Hindlimb muscle (tissue), 1 donor: ENCODE measurements around the gene ZNF592. TPM values are rescaled to one million over a fixed set of nuclear protein-coding genes. Genes with fewer than 3 reads are reported as not detected.

Experiments used
- DNase-seq: peaks from one replicate; pipeline ENCODE4 v3.0.0-alpha.2; 2013
- polyA plus RNA-seq: library from polyadenylated mRNA; unstranded; fragments of 120-200 nt; gene quantifications from one replicate; pipeline ENCODE4 v1.2.1, GENCODE V29; 2013; ENCODE audit not compliant: insufficient read length

Gene ZNF592
- polyA plus RNA-seq, 1 donor: 26.1 TPM

DNA sequence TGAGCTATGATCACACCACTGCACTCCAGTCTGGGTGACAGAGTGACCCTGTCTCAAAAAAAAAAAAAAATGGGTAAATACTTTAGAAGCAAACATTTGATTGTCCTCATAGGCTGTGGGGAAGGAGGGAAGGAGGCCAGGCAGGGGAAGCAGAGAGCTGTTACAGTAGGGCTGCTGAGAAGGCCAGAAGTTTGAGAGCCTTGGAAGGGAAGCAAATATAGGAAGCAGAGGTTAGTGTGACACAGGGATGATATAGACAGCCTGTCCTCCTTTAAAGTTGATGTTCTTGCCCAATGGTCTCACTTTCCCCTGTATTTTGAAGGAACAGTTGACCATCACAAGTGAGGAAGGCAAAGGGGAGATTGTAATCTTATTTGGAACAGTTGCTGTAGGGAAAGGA, 63.4 kb downstream of the ZNF592 start:
- DNase-seq: no peak

GRCh38 chr15:84812842-84813241, 64.5 kb downstream of the ZNF592 start:
- no peak for DNase-seq

- no peak for DNase-seq
Measured at GRCh38 chr15:84813435-84813834, 65.0 kb downstream of the ZNF592 start.

- no peak for DNase-seq
Measured at GRCh38 chr15:84813931-84814330, 65.5 kb downstream of the ZNF592 start.

GRCh38 chr15:84814916-84815315, 66.5 kb downstream of the ZNF592 start:
- no peak for DNase-seq

GRCh38 chr15:84816694-84817465, 68.5 kb downstream of the ZNF592 start, which contains the start of gene ALPK3:
Gene ALPK3, plus strand, starts transcription at chr15:84817356. Its CDS starts 97 bp downstream, at chr15:84817453.
- peak; percentile 68 for DNase-seq

DNA sequence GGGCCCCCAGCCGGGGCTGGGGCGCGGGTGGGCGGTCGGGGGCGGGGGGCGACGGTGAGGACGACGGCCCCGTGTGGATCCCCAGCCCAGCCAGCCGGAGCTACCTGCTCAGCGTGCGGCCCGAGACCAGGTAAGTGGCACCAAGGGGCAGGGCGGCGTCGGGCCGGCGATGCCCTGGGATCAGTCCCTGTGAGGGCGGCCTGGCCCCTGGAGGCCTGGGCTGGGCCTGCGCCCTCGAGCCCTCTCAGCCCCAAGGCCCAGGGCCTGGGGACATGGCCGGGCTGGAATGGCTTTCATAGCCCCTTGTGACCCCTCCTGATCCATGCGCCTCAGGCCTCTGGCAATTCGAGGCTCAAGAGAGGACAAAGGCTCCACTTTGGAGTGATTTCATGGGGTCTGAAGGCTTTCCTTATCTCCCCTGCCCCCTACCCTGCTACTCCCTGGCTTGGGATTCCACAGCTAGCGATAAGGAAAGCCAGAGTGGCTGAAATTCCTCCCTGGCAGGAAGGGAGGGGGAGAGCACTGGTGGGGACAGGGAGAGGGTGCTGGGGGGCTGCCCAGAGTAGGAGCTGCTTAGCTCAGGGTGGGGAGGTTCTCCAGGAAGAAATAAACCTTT, 69.2 kb downstream of the ZNF592 start:
- DNase-seq: no peak

GRCh38 chr15:84818261-84819131, 70.1 kb downstream of the ZNF592 start:
- no peak for DNase-seq

DNA sequence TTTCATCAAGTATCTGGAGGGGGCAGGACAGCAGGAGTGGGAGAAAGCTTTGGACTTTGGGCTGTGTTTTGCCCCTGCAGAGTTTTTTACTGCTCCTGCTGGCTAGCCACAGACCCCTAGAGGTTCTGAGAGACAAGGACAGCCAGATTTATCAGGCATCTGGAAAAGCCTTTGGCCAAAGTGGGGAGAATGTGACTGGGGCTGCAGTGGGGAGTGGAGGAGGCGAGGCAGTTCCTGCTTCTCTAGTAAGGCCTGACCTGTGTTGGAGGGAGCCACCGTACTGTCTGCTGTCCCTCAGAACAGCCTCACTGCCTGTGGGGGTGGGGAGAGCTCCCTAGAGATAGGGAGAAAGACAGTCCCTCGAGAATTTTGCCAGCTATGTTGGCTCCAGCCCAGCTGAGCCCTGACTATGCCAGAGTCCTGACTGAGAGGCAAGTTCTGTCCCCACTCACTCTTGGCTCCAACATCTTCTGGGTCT, 70.9 kb downstream of the ZNF592 start:
- DNase-seq: no peak

DNA sequence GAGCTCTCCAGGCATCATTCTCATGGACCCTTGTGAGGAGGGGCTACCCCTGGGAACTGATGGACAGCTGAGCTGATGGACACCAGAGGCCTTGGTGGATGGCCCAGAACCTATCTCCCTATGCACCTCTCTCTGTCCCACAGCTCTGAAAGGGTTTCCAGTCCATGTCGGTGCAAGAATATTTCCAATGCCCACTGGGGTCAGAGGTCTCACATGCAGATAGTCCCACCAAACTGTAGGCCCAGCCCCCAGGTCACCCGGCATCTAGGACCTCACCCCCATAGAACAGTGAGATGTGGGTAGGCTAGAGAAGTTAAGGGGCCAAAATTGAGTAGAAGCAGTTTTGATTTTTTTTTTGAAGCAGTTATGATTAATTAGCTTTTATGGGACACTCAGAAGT, 71.4 kb downstream of the ZNF592 start:
- DNase-seq: no peak

GRCh38 chr15:84821501-84822021, 73.2 kb downstream of the ZNF592 start:
- DNase-seq: no peak

DNA sequence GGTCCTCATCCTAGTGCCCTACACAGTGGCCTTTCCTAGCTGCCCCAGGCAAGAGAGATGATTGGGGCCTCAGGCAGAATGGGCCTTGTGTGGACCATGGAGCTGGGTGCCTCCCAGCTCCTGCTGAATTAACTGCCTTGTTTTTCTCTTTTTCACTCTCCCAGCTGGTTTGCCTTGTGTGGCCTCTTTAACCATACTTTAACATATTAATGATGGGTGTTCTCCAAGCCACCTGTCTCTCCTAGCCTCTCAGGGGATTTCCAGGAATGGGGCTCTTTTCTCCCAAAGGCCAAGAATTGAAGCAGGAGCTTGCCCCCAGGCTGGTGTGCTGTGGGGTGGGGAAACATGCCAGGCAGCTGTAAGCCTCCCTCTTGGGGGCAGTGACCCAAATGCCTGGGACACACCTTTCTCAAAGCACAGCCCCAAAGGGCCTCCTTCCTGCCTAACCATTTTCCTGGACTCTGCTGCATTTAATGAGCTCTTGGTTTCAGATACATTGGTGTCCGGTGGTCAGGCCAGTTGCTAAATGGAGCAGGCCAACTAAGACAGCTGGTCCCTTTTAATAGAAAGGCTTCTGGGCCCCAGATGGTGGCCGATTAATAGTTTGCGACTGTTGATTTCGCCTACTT, 74.4 kb downstream of the ZNF592 start:
- DNase-seq: peak; percentile 66

DNA sequence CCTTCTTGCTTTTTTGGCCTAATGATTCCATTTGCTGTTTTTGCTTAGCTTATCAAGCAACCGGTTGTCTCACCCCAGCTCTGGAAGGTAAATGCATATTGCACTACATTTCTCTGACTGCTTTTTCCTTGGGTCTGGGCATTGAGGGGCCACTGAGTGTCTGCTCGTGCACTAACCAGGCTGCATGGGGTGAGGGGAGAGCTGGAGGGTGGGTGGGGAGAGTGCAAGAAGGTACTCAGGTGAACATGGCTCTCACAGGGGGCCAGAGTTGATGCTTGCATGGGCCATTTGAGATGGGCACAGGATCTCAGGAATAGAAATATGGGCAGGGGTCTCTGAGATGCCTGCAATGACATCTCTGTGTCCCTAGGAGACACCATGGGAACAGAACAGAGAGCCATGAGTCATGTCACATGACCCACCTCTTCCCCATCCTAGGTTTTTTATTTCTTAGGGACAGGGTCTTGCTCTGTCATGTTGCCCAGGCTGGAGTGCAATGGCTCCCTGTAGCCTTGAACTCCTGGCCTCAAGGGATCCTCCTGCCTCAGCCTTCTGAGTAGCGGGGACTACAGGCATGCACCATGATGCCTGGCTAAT, 75.0 kb downstream of the ZNF592 start:
- DNase-seq: no peak

DNA sequence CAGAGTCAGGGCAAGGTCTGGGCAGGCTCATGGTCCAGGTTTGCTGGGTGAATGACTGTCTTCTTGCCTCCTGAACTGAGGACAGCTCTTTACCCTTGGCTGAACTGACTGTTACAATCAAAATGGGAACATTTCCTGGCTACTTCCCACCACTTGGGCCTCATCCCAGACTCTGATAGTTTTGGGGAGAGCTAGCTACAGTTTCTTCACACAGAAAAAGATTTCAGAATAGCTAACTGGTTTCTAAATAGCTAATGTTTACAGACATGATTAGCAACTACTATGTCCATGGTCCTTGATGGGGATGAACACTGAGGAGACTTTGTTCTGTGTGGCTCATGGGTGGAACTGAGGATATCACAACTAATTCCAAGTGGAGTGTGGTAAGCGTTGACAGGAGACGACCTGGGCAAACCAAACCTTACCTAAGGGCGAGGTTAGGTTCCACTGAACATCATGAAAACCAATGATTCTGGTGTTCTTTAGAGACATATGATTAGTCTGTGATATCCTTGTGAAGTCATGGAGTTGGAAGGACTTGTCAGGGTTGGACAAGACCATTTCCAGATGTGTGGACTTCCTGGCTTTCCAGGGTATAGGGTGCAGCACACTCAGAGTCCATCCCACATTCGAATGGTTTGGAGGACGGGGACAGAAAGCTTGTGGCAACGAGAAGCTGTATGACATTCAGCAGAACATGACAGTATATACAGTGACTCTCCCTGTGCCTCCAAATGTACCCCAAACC, 76.0 kb downstream of the ZNF592 start:
- DNase-seq: peak; percentile 90

DNA sequence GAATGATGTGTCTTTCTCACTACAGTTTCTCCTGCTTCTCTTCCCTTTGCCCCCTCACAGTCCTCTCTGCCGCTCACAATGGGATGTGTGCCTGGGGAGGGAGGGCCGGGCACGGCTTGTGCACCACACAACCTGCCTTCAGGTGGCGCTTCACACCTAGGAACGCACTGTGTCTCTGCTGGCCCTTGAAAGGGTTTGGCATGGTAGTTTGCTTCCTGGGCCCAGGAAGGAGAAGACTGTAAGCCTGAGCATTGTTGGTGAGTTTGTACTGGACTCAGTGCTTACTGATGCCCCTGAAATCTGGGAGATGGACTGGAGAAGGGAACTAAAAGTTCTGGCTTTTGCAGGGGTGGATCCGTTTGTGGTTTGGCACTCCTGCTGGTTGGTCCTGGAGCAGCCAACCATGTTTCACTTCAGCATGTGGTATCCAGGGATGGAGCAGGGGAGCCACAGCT, 78.0 kb downstream of the ZNF592 start:
- DNase-seq: no peak

GRCh38 chr15:84827246-84827645, 78.9 kb downstream of the ZNF592 start:
- DNase-seq: no peak

- peak; percentile 51 for DNase-seq
Measured at GRCh38 chr15:84828086-84828908, 79.9 kb downstream of the ZNF592 start.

DNA sequence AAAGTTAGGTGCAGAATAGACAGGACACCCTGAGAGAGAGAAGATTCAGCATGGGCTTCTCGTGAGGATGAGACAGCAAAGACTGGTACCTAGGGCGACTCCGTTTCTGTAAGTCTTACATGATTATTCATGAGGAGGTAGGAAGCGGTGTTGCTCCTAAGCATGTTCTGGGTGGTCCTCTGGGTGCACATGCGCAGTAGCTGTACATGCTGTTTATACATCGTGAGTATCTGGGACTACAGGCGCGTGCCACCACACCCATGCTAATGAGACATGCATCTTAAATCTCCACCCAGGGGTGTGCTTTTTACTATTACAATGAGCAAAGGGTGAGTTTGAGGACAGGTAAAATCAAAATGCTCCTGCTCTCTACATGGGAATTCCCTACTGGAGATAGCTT, 81.0 kb downstream of the ZNF592 start:
- no peak for DNase-seq

GRCh38 chr15:84830036-84830435, 81.6 kb downstream of the ZNF592 start:
- DNase-seq: no peak

DNA sequence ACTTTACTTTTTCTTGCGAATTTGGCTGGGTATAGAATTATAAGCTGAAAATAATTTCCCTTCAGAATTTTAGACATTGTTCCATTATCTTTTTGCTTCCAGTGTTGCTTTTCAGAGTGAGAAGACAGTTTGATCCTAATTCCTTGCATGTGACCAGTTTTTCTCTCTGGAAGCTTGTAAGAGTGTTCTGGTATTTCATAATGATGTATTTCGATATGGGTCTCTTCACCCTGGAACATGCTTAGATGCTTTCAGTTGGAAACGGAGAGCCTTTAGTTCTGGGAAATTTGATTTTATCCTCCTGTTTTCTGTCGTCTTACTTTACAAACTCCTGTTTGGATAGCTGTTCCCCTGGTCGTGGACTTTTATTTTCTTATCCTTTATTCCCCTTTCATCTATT, 82.6 kb downstream of the ZNF592 start:
- no peak for DNase-seq
